T-helper 1 cell treated with Interleukin-12 subunit alpha and Interleukin-12 subunit beta and Interleukin-4 antibody, amounts not matched to agents 30 ng/mL and 1 ng/mL, for 36 hours (primary cell): ENCODE results near the gene VMP1. TPM values are rescaled to one million over a fixed set of nuclear protein-coding genes. Genes with fewer than 3 reads are reported as not detected.
"Not testable (repeated sequence)": the region's sequence is repeated elsewhere in the genome, so short reads cannot be mapped to it uniquely, and the experiment has no call there.

Source experiments
- intact Hi-C: fragments of 100-400 bp; cut with micrococcal nuclease; formaldehyde crosslinking; loops from one replicate; pipeline ENCODE4 v1.15.1; 2024
- total RNA-seq: library from RNA; stranded (reverse); gene quantifications from 2 replicates; pipeline ENCODE4 v1.2.3, GENCODE V29; 2022

The VMP1 gene
- total RNA-seq, 1 donor from 2014 or later: 449 TPM

DNA sequence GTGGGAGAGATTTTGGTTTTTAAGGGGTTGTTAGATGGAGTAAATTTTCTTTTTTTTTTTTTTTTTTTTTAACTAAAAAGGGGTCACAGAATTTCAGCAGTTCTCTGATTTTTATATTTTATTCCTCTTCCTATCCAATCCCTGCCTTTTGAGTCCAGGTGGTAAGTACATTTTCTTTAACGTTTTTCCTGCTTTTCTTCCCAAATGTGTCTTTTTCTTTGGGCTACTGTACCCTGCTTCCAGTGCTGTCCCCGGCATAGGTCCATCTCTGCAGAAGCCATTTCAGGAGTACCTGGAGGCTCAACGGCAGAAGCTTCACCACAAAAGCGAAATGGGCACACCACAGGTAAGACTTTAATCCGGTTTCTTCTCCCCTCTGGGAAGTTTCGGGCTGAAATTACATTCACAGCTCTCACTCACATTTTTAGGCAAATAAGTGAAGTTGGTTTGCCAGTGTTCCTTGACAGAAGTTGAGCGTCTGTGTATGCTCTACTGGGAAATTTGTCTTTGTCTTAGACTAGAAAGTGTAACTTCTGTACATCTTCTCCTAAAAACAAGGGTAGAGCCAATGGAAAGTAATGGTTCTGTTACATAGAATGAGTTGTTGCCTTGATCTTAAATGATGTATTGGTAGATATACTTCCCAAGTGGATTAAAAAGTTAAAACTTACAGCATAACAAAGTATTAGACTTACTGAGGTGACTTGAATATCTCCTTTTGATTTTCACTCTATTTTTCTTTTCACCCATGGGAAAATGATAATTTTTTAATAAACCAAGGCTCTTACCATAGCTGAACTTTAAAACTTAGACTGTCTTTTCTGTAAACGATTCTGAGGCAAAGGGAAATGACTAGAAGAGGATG, 130.8 kb downstream of the VMP1 start:
- intact Hi-C loops: loop anchor here (5.0 kb wide), 1 partner anchor 1501 kb away; no protein-coding TSS in a partner anchor

DNA sequence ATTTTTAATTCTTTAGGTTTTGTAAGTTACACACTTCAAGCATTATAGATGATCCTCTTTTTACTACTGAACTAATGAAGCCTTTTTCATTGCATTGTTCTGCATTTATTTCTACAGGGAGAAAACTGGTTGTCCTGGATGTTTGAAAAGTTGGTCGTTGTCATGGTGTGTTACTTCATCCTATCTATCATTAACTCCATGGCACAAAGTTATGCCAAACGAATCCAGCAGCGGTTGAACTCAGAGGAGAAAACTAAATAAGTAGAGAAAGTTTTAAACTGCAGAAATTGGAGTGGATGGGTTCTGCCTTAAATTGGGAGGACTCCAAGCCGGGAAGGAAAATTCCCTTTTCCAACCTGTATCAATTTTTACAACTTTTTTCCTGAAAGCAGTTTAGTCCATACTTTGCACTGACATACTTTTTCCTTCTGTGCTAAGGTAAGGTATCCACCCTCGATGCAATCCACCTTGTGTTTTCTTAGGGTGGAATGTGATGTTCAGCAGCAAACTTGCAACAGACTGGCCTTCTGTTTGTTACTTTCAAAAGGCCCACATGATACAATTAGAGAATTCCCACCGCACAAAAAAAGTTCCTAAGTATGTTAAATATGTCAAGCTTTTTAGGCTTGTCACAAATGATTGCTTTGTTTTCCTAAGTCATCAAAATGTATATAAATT, 132.3 kb downstream of the VMP1 start:
- intact Hi-C loops: loop anchor here (5.0 kb wide), 1 partner anchor 1502 kb away; no protein-coding TSS in a partner anchor

DNA sequence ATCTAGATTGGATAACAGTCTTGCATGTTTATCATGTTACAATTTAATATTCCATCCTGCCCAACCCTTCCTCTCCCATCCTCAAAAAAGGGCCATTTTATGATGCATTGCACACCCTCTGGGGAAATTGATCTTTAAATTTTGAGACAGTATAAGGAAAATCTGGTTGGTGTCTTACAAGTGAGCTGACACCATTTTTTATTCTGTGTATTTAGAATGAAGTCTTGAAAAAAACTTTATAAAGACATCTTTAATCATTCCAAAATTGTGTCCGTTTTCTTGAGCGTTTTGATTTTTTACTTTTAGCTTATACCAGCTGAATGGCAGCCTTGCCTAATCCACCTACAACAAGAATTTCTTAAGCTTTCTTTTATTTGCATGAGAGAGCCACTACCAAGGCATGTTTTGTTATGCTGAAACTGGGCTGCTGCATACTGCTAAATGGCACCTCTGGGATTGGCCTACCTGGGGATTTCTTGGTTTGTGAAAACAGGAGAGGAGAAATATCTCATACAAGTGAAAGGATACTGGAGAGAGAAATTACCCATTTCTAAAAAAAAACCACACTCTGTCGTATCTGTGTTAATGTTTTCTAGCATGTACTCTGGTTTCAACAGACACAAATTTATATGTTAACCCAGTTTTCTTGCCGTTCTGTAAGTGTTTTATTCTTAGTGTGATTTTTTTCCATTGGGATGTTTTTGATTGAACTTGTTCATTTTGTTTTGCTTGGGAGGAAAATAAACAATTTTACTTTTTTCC, 133.1 kb downstream of the VMP1 start:
- intact Hi-C loops: no loop called here

DNA sequence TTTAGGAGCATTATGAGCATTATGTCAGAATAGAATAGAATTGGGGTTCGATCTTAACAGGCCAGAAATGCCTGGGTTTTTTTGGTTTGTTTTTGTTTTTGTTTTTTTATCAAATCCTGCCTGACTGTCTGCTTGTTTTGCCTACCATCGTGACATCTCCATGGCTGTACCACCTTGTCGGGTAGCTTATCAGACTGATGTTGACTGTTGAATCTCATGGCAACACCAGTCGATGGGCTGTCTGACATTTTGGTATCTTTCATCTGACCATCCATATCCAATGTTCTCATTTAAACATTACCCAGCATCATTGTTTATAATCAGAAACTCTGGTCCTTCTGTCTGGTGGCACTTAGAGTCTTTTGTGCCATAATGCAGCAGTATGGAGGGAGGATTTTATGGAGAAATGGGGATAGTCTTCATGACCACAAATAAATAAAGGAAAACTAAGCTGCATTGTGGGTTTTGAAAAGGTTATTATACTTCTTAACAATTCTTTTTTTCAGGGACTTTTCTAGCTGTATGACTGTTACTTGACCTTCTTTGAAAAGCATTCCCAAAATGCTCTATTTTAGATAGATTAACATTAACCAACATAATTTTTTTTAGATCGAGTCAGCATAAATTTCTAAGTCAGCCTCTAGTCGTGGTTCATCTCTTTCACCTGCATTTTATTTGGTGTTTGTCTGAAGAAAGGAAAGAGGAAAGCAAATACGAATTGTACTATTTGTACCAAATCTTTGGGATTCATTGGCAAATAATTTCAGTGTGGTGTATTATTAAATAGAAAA, 133.8 kb downstream of the VMP1 start:
- intact Hi-C loops: not testable (repeated sequence)

DNA sequence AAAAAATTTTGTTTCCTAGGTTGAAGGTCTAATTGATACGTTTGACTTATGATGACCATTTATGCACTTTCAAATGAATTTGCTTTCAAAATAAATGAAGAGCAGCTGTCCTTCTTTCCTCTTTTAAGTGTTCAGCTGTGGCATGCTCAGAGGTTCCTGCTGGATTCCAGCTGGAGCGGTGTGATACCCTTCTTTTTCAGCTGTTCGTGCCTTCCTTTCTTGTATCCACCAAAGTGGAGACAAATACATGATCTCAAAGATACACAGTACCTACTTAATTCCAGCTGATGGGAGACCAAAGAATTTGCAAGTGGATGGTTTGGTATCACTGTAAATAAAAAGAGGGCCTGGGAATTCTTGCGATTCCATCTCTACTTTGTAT, 134.4 kb downstream of the VMP1 start:
- intact Hi-C loops: loop anchor here (2.0 kb wide), 1 partner anchor 13 kb away; no protein-coding TSS in a partner anchor

DNA sequence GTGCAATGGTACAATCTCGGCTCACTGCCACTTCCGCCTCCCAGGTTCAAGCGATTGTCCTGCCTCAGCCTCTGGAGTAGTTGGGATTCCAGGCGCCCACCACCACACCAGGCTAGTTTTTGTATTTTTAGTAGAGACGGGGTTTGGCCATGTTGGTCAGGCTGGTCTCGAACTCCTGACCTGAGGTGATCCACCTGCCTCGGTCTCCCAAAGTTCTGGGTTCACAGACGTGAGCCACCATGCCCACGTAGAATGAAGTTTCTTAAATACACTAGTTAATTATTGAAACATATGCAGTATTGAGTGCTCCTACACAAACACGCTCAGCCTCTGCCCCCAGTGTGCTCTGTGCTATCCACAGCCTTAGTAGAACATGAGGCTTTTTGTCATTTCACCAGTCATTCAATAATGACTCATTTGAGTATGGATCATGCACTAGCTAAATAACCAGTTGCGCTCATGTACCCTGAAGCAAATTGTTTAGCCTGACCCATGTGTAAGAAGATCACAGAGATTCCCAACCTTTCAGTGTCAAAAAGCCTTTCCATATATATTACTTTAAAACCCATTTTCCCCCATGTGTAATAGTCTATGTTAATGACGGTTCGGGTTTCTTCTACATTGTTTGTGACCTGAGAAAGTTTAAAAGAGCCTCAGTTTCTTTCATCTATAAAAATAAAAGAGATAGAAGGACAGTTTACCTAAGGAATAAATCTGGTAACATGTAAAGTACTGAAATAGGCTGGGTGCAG, 135.6 kb downstream of the VMP1 start:
- intact Hi-C loops: loop anchor here (1.0 to 2.0 kb wide), 3 partner anchors 14 to 90 kb away; no protein-coding TSS in a partner anchor

DNA sequence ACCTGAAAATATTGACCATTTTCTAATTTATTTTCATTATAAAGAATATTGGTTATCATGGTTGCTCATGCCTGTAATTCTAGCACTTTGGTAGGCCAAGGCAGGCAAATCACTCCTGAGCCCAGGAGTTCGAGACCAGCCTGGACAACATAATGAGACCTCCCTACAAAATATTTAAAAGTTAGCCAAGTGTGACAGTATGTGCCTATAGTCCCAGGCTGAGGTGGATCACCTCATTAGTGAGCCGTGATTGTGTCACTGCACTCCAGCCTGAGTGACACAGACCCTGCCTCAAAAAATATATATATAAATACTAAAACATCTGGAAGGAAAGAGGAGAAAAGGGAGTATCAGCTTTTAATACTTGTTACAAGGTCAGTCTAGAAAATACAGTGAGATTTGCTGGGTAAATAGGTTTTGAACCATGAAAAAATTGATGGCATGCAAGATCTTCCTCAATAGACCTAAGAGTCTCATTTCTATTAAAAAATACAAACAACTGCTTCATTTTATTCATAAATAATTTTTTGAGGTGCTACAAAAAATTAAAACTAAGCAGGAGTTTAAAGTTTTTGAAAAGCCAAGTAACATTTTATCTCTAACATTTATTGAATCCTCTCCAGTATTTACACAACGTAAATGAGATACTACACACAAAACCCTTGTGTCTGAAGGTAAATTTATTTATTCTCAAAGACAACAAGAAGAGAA, 137.6 kb downstream of the VMP1 start:
- intact Hi-C loops: loop anchor here (5.0 kb wide), 1 partner anchor 192 kb away; no protein-coding TSS in a partner anchor

DNA sequence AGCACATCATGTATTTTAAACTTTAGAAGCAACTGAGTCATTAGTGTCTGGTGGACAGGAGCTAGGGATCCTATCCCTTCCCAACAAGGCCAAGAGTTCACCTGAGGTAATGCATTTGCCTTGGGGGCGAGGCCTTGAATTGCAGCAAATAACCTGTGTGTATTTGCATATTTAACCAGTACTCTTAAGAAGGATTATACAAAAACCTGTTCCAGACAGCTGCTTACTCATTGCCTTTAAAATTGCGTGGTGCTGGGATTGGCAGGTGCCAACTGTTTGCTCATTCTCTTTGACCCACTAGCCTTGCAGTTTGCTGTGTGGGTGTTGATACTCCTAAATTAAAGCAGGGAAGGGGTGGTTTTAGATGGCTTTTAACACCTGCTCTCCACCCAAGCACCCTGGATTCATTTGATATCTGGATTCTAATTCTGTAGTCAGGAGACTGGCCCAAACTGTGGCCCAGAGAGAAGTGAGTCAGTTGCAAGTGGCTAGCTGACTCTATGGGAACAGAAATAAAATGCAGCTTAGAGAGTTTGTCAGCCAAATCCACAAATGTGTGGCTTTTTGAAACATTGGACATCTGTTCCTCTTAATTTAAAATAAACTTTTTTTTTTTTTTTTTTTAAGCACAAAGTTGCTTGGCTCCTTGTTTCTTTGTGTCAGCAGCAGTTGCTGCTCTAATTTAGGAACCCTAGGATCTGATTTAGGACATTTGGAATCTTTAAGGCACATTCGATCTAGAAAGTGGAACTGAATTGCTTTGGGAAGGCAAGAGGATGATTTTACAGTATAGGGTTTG, 138.3 kb downstream of the VMP1 start:
- intact Hi-C loops: loop anchor here (1.0 to 5.0 kb wide), 3 partner anchors 47 to 192 kb away; partner anchors contain the start of genes RPS6KB1 and TUBD1

DNA sequence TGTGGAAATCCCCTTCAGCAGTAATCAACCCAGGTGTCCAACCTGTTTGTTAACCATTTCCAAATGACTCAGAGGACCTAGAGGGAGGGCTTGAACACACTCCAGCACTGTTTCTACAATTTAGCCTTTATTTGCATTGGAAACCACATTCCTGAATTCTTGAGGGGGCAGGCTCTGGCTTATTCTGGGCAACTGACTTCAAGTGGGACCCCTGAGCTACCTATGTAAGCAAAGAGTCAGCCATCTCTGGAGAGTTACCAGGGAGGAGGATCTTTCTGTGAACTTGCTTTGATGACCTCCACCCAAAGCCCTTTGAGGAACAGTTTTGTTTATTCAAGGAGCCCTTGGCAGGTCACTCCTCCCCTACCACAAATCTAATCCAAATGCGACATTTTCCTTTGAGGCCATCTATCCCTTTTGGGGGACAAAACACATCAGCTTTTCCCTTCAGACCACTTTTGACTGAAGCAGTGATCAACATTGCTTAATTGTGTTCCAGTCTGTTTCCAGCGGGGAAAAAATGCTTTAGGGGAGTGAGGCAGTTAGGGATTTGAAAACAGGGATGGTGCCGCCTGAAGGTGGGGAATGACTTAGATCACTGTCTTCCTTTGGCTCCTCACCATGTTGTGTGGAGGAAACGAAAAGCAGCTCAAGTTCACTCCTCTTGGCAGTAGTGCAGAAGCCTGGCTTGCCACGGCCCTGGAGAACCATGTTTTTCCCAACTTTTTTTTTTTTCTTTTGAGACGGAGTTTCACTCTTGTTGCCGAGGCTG, 139.1 kb downstream of the VMP1 start:
- intact Hi-C loops: loop anchor here (1.0 to 5.0 kb wide), 3 partner anchors 46 to 191 kb away; partner anchors contain the start of genes RPS6KB1 and TUBD1

DNA sequence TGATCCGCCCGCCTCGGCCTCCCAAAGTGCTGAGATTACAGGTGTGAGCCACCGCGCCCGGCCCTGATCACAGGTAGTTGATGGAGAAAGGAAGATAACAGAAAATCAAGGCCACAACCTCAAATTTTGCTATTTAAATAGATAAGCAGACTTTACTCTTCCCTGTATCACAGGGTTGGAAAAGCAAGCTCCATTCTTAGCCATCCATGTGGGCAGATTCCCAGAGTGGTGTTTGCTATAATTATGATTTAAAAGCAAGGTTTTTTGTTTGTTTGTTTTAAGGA, 140.9 kb downstream of the VMP1 start:
- intact Hi-C loops: loop anchor here (5.0 kb wide), 1 partner anchor 189 kb away; no protein-coding TSS in a partner anchor

DNA sequence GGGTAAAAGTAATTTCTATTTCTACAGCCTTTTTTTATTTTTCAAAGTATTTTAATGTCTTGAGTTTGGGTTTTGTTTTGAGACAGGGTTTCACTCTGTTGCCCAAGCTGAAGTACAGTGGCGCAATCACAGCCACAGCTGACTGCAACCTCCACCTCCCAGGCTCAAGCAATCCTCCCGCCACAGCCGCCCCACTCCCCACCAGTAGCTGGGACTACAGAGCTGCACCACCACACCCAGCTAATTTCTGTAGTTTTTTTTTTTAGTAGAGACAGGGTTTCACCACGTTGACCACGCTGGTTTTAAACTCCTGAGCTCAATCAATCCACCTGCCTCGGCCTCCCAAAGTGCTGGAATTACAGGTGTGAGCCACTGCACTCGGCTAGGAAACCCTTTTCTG, 141.3 kb downstream of the VMP1 start:
- intact Hi-C loops: loop anchor here (5.0 kb wide), 1 partner anchor 189 kb away; no protein-coding TSS in a partner anchor

DNA sequence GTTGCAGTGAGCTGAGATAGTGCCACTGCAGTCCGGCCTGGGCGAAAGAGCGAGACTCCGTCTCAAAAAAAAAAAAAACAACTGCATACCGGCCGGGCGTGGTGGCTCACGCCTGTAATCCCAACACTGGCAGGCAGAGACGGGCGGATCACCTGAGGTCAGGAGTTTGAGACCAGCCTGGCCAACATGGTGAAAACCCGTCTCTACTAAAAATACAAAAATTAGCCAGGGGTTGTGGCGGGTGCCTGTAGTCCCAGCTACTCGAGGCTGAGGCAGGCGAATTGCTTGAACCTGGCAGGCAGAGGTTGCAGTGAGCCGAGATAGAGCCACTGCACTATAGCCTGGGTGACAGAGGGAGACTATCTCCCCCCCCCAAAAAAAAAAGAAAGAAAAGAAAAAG, 142.9 kb downstream of the VMP1 start:
- intact Hi-C loops: not testable (repeated sequence)

DNA sequence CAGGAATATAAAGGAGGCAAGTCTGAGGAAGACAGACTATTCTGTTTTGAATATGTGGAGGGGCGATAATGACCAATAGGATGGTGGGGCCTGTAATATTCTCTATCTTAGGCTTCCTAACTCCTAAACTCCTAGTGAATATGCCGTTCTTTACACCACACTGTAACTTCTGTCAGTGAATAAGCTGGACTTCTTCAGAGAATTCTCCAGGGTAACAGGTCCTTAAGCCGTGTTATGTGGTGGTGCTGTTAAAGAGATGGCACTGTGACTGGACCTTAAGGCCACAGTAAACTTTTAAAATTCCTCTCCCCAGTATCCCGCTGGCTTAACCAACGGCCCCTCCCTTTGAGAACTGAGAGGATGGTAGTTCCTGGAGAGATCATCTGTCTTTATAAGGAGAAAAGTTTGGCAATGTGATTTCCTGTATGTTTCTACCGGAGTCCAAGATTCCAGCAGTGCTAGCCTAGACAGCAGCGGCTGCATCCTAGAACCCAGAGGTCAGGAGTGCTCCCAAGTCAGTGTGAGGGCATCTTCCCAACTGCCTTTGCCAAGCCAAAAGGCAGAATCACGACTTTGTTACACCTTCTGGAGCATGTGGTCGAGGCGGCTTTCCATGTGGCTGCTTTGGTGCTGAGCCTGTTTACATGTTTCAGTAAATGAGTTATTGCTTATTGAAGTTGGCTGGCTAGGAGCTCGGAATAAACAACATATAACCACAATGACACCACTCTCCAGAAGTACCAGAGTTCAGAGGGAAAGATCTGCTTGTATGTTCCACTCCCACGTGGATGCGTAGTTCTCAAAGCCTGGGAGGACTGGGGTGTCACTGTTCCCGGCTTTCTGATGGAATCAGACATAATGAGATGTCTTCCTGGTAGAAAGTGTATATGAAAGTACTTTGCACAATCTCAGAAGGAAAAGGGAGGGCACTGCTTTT, 144.3 kb downstream of the VMP1 start:
- intact Hi-C loops: loop anchor here (2.0 kb wide), 2 partner anchors 15 to 329 kb away; no protein-coding TSS in a partner anchor

DNA sequence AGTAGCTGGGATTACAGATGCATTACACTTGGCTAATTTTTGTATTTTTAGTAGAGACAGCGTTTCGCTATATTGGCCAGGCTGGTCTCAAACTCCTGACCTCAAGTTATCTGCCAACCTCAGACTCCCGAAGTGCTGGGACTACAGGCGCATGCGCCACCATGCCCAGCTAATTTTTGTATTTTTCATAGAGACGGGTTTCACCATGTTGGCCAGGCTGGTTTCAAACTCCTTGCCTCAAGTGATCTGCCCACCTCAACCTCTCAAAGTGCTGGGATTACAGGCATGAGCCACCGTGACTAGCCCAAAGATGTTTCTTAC, 145.4 kb downstream of the VMP1 start:
- intact Hi-C loops: loop anchor here (1.0 to 2.0 kb wide), 3 partner anchors 16 to 330 kb away; no protein-coding TSS in a partner anchor

DNA sequence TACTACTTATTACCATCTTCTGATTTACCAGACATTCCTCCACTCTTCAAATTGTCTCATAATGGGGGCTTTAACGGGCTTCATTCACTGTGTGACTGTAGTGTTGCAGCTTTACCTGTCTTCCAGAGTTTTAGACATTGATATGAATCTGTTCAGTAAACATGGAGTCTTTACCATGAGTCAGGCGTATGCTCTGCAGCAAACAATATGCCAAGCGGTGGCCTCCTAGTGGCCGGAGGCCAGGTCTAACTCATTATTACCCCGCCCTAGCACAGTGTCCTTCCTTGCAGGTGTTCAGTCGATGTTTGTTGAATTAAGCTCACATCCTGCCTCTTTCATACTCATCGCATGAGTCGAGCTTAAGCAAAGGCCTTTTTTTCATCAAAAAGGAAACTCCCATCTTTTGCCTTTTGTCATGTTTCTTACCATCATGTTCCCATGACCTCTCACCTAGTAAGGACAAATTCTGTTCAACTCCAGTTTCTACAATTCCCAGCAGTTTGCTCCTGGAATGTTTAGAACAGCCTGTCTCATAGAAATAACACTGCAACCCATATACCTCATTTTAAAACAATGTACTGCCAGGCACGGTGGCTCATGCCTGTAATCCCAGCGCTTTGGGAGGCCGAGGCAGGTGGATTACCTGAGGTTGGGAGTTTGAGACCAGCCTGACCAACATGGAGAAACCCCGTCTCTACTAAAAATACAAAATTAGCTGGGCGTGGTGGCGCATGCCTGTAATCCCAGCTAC, 145.9 kb downstream of the VMP1 start:
- intact Hi-C loops: loop anchor here (1.0 to 2.0 kb wide), 3 partner anchors 17 to 331 kb away; no protein-coding TSS in a partner anchor
